ENCODE results near the gene TRAPPC12.

GRCh38 chr2:3443506-3444084 lies 64.1 kb downstream of the TRAPPC12 start:
- TF ChIP-seq SUZ12 (IDR thresholded peaks at IDR 0.05; ENCODE audit: extremely low read depth, insufficient read depth, insufficient read length), result no peak
- no peak for TF ChIP-seq YY1 (IDR thresholded peaks at IDR 0.05; ENCODE audit: insufficient read depth, insufficient read length)
